Inferior parietal cortex (tissue), 1 donor: ENCODE measurements around the gene MAPK8IP1.

Source experiments
- DNase-seq: peaks from one replicate; pipeline ENCODE4 v3.0.0-alpha.2; 2016; ENCODE audit errors: extremely low spot score

The MAPK8IP1 gene

GRCh38 chr11:45926001-45926401 is 40.5 kb downstream of the MAPK8IP1 start:
- no peak for DNase-seq

- DNase-seq: no peak
These were observed 41.3 kb downstream of the MAPK8IP1 start for GRCh38 chr11:45926536-45927331.

GRCh38 chr11:45927332-45927683 is 41.9 kb downstream of the MAPK8IP1 start:
- no peak for DNase-seq

- no peak for DNase-seq
These were observed 42.4 kb downstream of the MAPK8IP1 start for GRCh38 chr11:45927684-45928413.

GRCh38 chr11:45928535-45929215 is 43.2 kb downstream of the MAPK8IP1 start:
- no peak for DNase-seq

GRCh38 chr11:45929486-45930030 is 44.1 kb downstream of the MAPK8IP1 start:
- DNase-seq: no peak

- DNase-seq: no peak
These were observed 44.8 kb downstream of the MAPK8IP1 start for GRCh38 chr11:45930031-45930794.

GRCh38 chr11:45930951-45931570 is 45.6 kb downstream of the MAPK8IP1 start:
- no peak for DNase-seq

GRCh38 chr11:45931739-45932138 is 46.3 kb downstream of the MAPK8IP1 start:
- no peak for DNase-seq

- DNase-seq: no peak
These were observed 46.8 kb downstream of the MAPK8IP1 start for GRCh38 chr11:45932217-45932616.

GRCh38 chr11:45933131-45933831 is 47.8 kb downstream of the MAPK8IP1 start:
- DNase-seq: no peak

GRCh38 chr11:45933846-45934579 is 48.6 kb downstream of the MAPK8IP1 start:
- no peak for DNase-seq

- no peak for DNase-seq
These were observed 49.3 kb downstream of the MAPK8IP1 start for GRCh38 chr11:45934580-45935318.

- DNase-seq: no peak
These were observed 50.1 kb downstream of the MAPK8IP1 start for GRCh38 chr11:45935349-45936064.

- DNase-seq: no peak
These were observed 51.1 kb downstream of the MAPK8IP1 start for GRCh38 chr11:45936511-45937054.

GRCh38 chr11:45937916-45938315 is 52.5 kb downstream of the MAPK8IP1 start:
- no peak for DNase-seq

- DNase-seq: no peak
These were observed 54.4 kb downstream of the MAPK8IP1 start for GRCh38 chr11:45939836-45940235.

- no peak for DNase-seq
These were observed 55.8 kb downstream of the MAPK8IP1 start for GRCh38 chr11:45941285-45941684.
